Stimulated activated CD8-positive, alpha-beta memory T cell treated with anti-CD3 and anti-CD28 coated beads, Interleukin-7, amount 100 ng/mL, for 48 hours (primary cell): ENCODE measurements around the gene PRKN.

Source experiments
- DNase-seq, 2 donors: peaks; one replicate each; pipeline ENCODE4 v3.0.0-alpha.2; 2020; ENCODE audit warnings: low read depth in 1 of 2; ENCODE audit errors: extremely low read depth in 1 of 2

The PRKN gene

GRCh38 chr6:162711376-162711775 is 16.2 kb downstream of the PRKN start:
- DNase-seq, result no peak

- DNase-seq, result no peak
Observed at GRCh38 chr6:162710936-162711335, 16.6 kb downstream of the PRKN start.

- DNase-seq, result no peak
Observed at GRCh38 chr6:162710419-162710818, 17.1 kb downstream of the PRKN start.

GRCh38 chr6:162709431-162709830 is 18.1 kb downstream of the PRKN start:
- DNase-seq, result no peak

GRCh38 chr6:162708971-162709370 is 18.6 kb downstream of the PRKN start:
- DNase-seq, result no peak

- DNase-seq, result no peak
Observed at GRCh38 chr6:162706232-162706631, 21.3 kb downstream of the PRKN start.

- no peak for DNase-seq
Observed at GRCh38 chr6:162705736-162706135, 21.8 kb downstream of the PRKN start.

GRCh38 chr6:162704001-162704400 is 23.6 kb downstream of the PRKN start:
- no peak for DNase-seq

- DNase-seq, result no peak
Observed at GRCh38 chr6:162702446-162702845, 25.1 kb downstream of the PRKN start.

- DNase-seq, result no peak
Observed at GRCh38 chr6:162701551-162701950, 26.0 kb downstream of the PRKN start.

- no peak for DNase-seq
Observed at GRCh38 chr6:162700966-162701365, 26.6 kb downstream of the PRKN start.

- DNase-seq, result no peak
Observed at GRCh38 chr6:162699961-162700360, 27.6 kb downstream of the PRKN start.

- DNase-seq, result no peak
Observed at GRCh38 chr6:162698440-162698839, 29.1 kb downstream of the PRKN start.

GRCh38 chr6:162697872-162698403 is 29.6 kb downstream of the PRKN start:
- no peak for DNase-seq

- DNase-seq, result no peak
Observed at GRCh38 chr6:162690158-162690557, 37.4 kb downstream of the PRKN start.

GRCh38 chr6:162688751-162689345 is 38.7 kb downstream of the PRKN start:
- DNase-seq, result no peak

GRCh38 chr6:162685586-162685985 is 42.0 kb downstream of the PRKN start:
- no peak for DNase-seq

- no peak for DNase-seq
Observed at GRCh38 chr6:162684961-162685360, 42.6 kb downstream of the PRKN start.

- DNase-seq, result no peak
Observed at GRCh38 chr6:162684052-162684451, 43.5 kb downstream of the PRKN start.

- no peak for DNase-seq
Observed at GRCh38 chr6:162683135-162683534, 44.4 kb downstream of the PRKN start.

- DNase-seq, result no peak
Observed at GRCh38 chr6:162681447-162681846, 46.1 kb downstream of the PRKN start.

GRCh38 chr6:162680871-162681270 is 46.7 kb downstream of the PRKN start:
- DNase-seq, result no peak

GRCh38 chr6:162680367-162680766 is 47.2 kb downstream of the PRKN start:
- no peak for DNase-seq
